Colonic mucosa (tissue), 4 donors: ENCODE measurements around the gene NGEF. TPM values are rescaled to one million over a fixed set of nuclear protein-coding genes. Genes with fewer than 3 reads are reported as not detected.
"Not testable (repeated sequence)": the region's sequence is repeated elsewhere in the genome, so short reads cannot be mapped to it uniquely, and the experiment has no call there.

Experiments used
- DNase-seq: peaks from one replicate; pipeline ENCODE4 v3.0.0-alpha.2; 2020
- H3K27ac ChIP-seq: fragments of 200-600 bp; one replicate; pipeline ENCODE4 v1.8.0; 2021
- H3K27me3 ChIP-seq: fragments of 200-600 bp; one replicate; pipeline ENCODE4 v1.8.0; 2021
- H3K36me3 ChIP-seq: fragments of 200-600 bp; one replicate; pipeline ENCODE4 v1.8.0; 2021
- H3K4me1 ChIP-seq: fragments of 200-600 bp; one replicate; pipeline ENCODE4 v1.8.0; 2021; ENCODE audit warnings: mild to moderate bottlenecking
- H3K4me3 ChIP-seq: fragments of 200-600 bp; one replicate; pipeline ENCODE4 v1.8.0; 2021
- H3K9ac ChIP-seq, 2 donors: one replicate each; pipeline ENCODE4 v1.7.0; 2013; ENCODE audit warnings: control low read depth in 2 of 2, low read depth in 2 of 2, low read length in 2 of 2
- H3K9me3 ChIP-seq: fragments of 200-600 bp; one replicate; pipeline ENCODE4 v1.8.0; 2021
- intact Hi-C: fragments of 100-400 bp; cut with DNase I; formaldehyde crosslinking; loops from one replicate; pipeline ENCODE4 v1.14.1; 2022
- total RNA-seq, 2 donors: library from RNA; stranded (reverse); fragmentation: NEBNext Ultra II Directional in 1 of 2; extraction: Animal tissue kit (Norgen Biotek cat#: 25700) in 1 of 2; gene quantifications; one replicate each; pipeline ENCODE4 v1.2.1, GENCODE V29; 2021
- TF ChIP-seq, protein P1 (sequence below): fragments of 200-600 bp; IDR thresholded peaks from one replicate; pipeline ENCODE4 v1.8.0; 2022; ENCODE audit warnings: antibody characterized with exemption, mild to moderate bottlenecking
- donor health status: healthy.
- donor health status: DM: no; HTN: no; CAD: no.
- donor health status: DM: no; HTN: no; CAD: no.

NGEF gene
- total RNA-seq, 2 donors from 2014 or later, result 25.6 to 34.0 TPM

GRCh38 chr2:233055362-233055761, 42.3 kb upstream of the NGEF start:
- H3K9me3 ChIP-seq, result no peaks in the 10 kb centered on the region
- H3K27me3 ChIP-seq, result no peaks in the 10 kb centered on the region
- no peak for DNase-seq
- H3K4me1 ChIP-seq, result no peaks in the 10 kb centered on the region
- no peak overlapping the region for H3K9ac ChIP-seq
- TF ChIP-seq, protein P1, sequence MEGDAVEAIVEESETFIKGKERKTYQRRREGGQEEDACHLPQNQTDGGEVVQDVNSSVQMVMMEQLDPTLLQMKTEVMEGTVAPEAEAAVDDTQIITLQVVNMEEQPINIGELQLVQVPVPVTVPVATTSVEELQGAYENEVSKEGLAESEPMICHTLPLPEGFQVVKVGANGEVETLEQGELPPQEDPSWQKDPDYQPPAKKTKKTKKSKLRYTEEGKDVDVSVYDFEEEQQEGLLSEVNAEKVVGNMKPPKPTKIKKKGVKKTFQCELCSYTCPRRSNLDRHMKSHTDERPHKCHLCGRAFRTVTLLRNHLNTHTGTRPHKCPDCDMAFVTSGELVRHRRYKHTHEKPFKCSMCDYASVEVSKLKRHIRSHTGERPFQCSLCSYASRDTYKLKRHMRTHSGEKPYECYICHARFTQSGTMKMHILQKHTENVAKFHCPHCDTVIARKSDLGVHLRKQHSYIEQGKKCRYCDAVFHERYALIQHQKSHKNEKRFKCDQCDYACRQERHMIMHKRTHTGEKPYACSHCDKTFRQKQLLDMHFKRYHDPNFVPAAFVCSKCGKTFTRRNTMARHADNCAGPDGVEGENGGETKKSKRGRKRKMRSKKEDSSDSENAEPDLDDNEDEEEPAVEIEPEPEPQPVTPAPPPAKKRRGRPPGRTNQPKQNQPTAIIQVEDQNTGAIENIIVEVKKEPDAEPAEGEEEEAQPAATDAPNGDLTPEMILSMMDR, result no peak
- H3K27ac ChIP-seq, result no peak overlapping the region
- H3K4me3 ChIP-seq, result no peak overlapping the region
- intact Hi-C loops, result loop anchor here (5.0 kb wide), 1 partner anchor 203 kb away; no protein-coding TSS in a partner anchor
- no peaks in the 10 kb centered on the region for H3K36me3 ChIP-seq

GRCh38 chr2:233053928-233054784, 41.1 kb upstream of the NGEF start:
- peak; percentile 74 for DNase-seq
- no peaks in the 10 kb centered on the region for H3K4me1 ChIP-seq

GRCh38 chr2:233052517-233052916, 39.5 kb upstream of the NGEF start:
- DNase-seq, H3K4me3 ChIP-seq, H3K4me1 ChIP-seq, intact Hi-C loops, H3K9ac ChIP-seq, H3K27me3 ChIP-seq, H3K36me3 ChIP-seq, H3K27ac ChIP-seq, H3K9me3 ChIP-seq: not testable (repeated sequence)

More at GRCh38 chr2:233053928-233054784, 41.1 kb upstream of the NGEF start:
- intact Hi-C loops, result no loop called here
- no peaks in the 10 kb centered on the region for H3K36me3 ChIP-seq
- H3K27ac ChIP-seq, result no peak overlapping the region
- H3K4me3 ChIP-seq, result no peak overlapping the region
- TF ChIP-seq, protein P1, result peak; percentile 94
- H3K27me3 ChIP-seq, result no peaks in the 10 kb centered on the region
- H3K9me3 ChIP-seq, result no peaks in the 10 kb centered on the region
- H3K9ac ChIP-seq, result no peak overlapping the region

GRCh38 chr2:233051241-233052149, 38.4 kb upstream of the NGEF start:
- DNase-seq, result no peak
- no peak overlapping the region for H3K9ac ChIP-seq

GRCh38 chr2:233049194-233049761, 36.2 kb upstream of the NGEF start:
- Histone ChIP-seq H3K9me3 (no peaks in the 10 kb centered on the region), H3K4me1 (no peaks in the 10 kb centered on the region), H3K36me3 (no peaks in the 10 kb centered on the region), H3K9ac (no peak overlapping the region), H3K4me3 (no peak overlapping the region), H3K27ac (no peak overlapping the region), H3K27me3 (no peaks in the 10 kb centered on the region)
- TF ChIP-seq, protein P1, result no peak
- intact Hi-C loops, result no loop called here
- no peak for DNase-seq

More at GRCh38 chr2:233051241-233052149, 38.4 kb upstream of the NGEF start:
- Histone ChIP-seq H3K9me3 (no peaks in the 10 kb centered on the region), H3K27me3 (no peaks in the 10 kb centered on the region), H3K27ac (no peak overlapping the region), H3K4me3 (no peak overlapping the region), H3K4me1 (no peaks in the 10 kb centered on the region), H3K36me3 (no peaks in the 10 kb centered on the region)
- TF ChIP-seq, protein P1, result no peak
- intact Hi-C loops, result no loop called here
